ENCODE measurements around the gene FUT2.
"Not testable (repeated sequence)": the region's sequence is repeated elsewhere in the genome, so short reads cannot be mapped to it uniquely, and the experiment has no call there.

The FUT2 gene

GRCh38 chr19:48674921-48675824, 20.6 kb upstream of the FUT2 start:
- H3K4me1 ChIP-seq (ENCODE audit: insufficient read depth, low read length) = peaks cover 15% of the 10 kb centered on the region
- H3K36me3 ChIP-seq (ENCODE audit: insufficient read depth, low read length) = no peaks in the 10 kb centered on the region
- no peaks in the 10 kb centered on the region for H3K27me3 ChIP-seq (ENCODE audit: insufficient read depth, low read length)
- H2AFZ ChIP-seq (ENCODE audit: low read depth, low read length) = peak overlapping the region; percentile 6
- H3K9me3 ChIP-seq (ENCODE audit: low read length) = no peaks in the 10 kb centered on the region
- H3K4me3 ChIP-seq (ENCODE audit: low read length) = no peak overlapping the region

GRCh38 chr19:48676487-48676886, 19.3 kb upstream of the FUT2 start:
- H3K36me3 ChIP-seq (ENCODE audit: insufficient read depth, low read length) = no peaks in the 10 kb centered on the region
- no peaks in the 10 kb centered on the region for H3K27me3 ChIP-seq (ENCODE audit: insufficient read depth, low read length)
- no peaks in the 10 kb centered on the region for H3K9me3 ChIP-seq (ENCODE audit: low read length)
- no peak overlapping the region for H2AFZ ChIP-seq (ENCODE audit: low read depth, low read length)
- peaks cover 15% of the 10 kb centered on the region for H3K4me1 ChIP-seq (ENCODE audit: insufficient read depth, low read length)
- H3K4me3 ChIP-seq (ENCODE audit: low read length) = no peak overlapping the region

GRCh38 chr19:48676887-48677286, 18.9 kb upstream of the FUT2 start:
- H3K36me3 ChIP-seq (ENCODE audit: insufficient read depth, low read length) = no peaks in the 10 kb centered on the region
- H2AFZ ChIP-seq (ENCODE audit: low read depth, low read length) = no peak overlapping the region
- peaks cover 15% of the 10 kb centered on the region for H3K4me1 ChIP-seq (ENCODE audit: insufficient read depth, low read length)
- no peaks in the 10 kb centered on the region for H3K27me3 ChIP-seq (ENCODE audit: insufficient read depth, low read length)
- H3K4me3 ChIP-seq (ENCODE audit: low read length) = no peak overlapping the region
- H3K9me3 ChIP-seq (ENCODE audit: low read length) = no peaks in the 10 kb centered on the region

- Histone ChIP-seq H3K9me3 (ENCODE audit: low read length) (no peaks in the 10 kb centered on the region), H3K27me3 (ENCODE audit: insufficient read depth, low read length) (no peaks in the 10 kb centered on the region)
These were observed 17.6 kb upstream of the FUT2 start for GRCh38 chr19:48678201-48678600.

GRCh38 chr19:48680006-48680405, 15.8 kb upstream of the FUT2 start:
- H3K4me1 ChIP-seq (ENCODE audit: insufficient read depth, low read length) = not testable (repeated sequence)

More at GRCh38 chr19:48678201-48678600, 17.6 kb upstream of the FUT2 start:
- peaks cover 13% of the 10 kb centered on the region for H3K4me1 ChIP-seq (ENCODE audit: insufficient read depth, low read length)
- H3K4me3 ChIP-seq (ENCODE audit: low read length) = no peak overlapping the region
- H2AFZ ChIP-seq (ENCODE audit: low read depth, low read length) = no peak overlapping the region
- no peaks in the 10 kb centered on the region for H3K36me3 ChIP-seq (ENCODE audit: insufficient read depth, low read length)

GRCh38 chr19:48680436-48681126, 15.2 kb upstream of the FUT2 start:
- H3K4me1 ChIP-seq (ENCODE audit: insufficient read depth, low read length) = peaks cover 4% of the 10 kb centered on the region
- H3K9me3 ChIP-seq (ENCODE audit: low read length) = no peaks in the 10 kb centered on the region
- no peak overlapping the region for H2AFZ ChIP-seq (ENCODE audit: low read depth, low read length)
- no peak overlapping the region for H3K4me3 ChIP-seq (ENCODE audit: low read length)
- no peaks in the 10 kb centered on the region for H3K27me3 ChIP-seq (ENCODE audit: insufficient read depth, low read length)
- H3K36me3 ChIP-seq (ENCODE audit: insufficient read depth, low read length) = no peaks in the 10 kb centered on the region

More at GRCh38 chr19:48680006-48680405, 15.8 kb upstream of the FUT2 start:
- H3K27me3 ChIP-seq (ENCODE audit: insufficient read depth, low read length); H2AFZ ChIP-seq (ENCODE audit: low read depth, low read length); H3K4me3 ChIP-seq (ENCODE audit: low read length); H3K36me3 ChIP-seq (ENCODE audit: insufficient read depth, low read length); H3K9me3 ChIP-seq (ENCODE audit: low read length): not testable (repeated sequence)

GRCh38 chr19:48681127-48681470, 14.7 kb upstream of the FUT2 start:
- Histone ChIP-seq H3K27me3 (ENCODE audit: insufficient read depth, low read length) (no peaks in the 10 kb centered on the region), H3K9me3 (ENCODE audit: low read length) (no peaks in the 10 kb centered on the region), H2AFZ (ENCODE audit: low read depth, low read length) (no peak overlapping the region), H3K4me3 (ENCODE audit: low read length) (no peak overlapping the region), H3K4me1 (ENCODE audit: insufficient read depth, low read length) (no peaks in the 10 kb centered on the region), H3K36me3 (ENCODE audit: insufficient read depth, low read length) (no peaks in the 10 kb centered on the region)

- H2AFZ ChIP-seq (ENCODE audit: low read depth, low read length) = no peak overlapping the region
- no peaks in the 10 kb centered on the region for H3K9me3 ChIP-seq (ENCODE audit: low read length)
- H3K4me3 ChIP-seq (ENCODE audit: low read length) = no peak overlapping the region
- no peaks in the 10 kb centered on the region for H3K36me3 ChIP-seq (ENCODE audit: insufficient read depth, low read length)
- H3K27me3 ChIP-seq (ENCODE audit: insufficient read depth, low read length) = no peaks in the 10 kb centered on the region
- H3K4me1 ChIP-seq (ENCODE audit: insufficient read depth, low read length) = no peaks in the 10 kb centered on the region
These were observed 12.4 kb upstream of the FUT2 start for GRCh38 chr19:48683349-48683748.

- Histone ChIP-seq H3K27me3 (ENCODE audit: insufficient read depth, low read length) (no peaks in the 10 kb centered on the region), H3K36me3 (ENCODE audit: insufficient read depth, low read length) (no peaks in the 10 kb centered on the region), H2AFZ (ENCODE audit: low read depth, low read length) (no peak overlapping the region), H3K4me1 (ENCODE audit: insufficient read depth, low read length) (no peaks in the 10 kb centered on the region), H3K9me3 (ENCODE audit: low read length) (no peaks in the 10 kb centered on the region), H3K4me3 (ENCODE audit: low read length) (no peak overlapping the region)
These were observed 10.2 kb upstream of the FUT2 start for GRCh38 chr19:48685583-48685982.

- Histone ChIP-seq H3K27me3 (ENCODE audit: insufficient read depth, low read length) (no peaks in the 10 kb centered on the region), H3K9me3 (ENCODE audit: low read length) (no peaks in the 10 kb centered on the region), H3K4me3 (ENCODE audit: low read length) (no peak overlapping the region), H3K4me1 (ENCODE audit: insufficient read depth, low read length) (no peaks in the 10 kb centered on the region), H3K36me3 (ENCODE audit: insufficient read depth, low read length) (no peaks in the 10 kb centered on the region), H2AFZ (ENCODE audit: low read depth, low read length) (no peak overlapping the region)
These were observed 9.7 kb upstream of the FUT2 start for GRCh38 chr19:48686088-48686487.

- H3K9me3 ChIP-seq (ENCODE audit: low read length); H3K4me3 ChIP-seq (ENCODE audit: low read length); H2AFZ ChIP-seq (ENCODE audit: low read depth, low read length); H3K4me1 ChIP-seq (ENCODE audit: insufficient read depth, low read length); H3K36me3 ChIP-seq (ENCODE audit: insufficient read depth, low read length); H3K27me3 ChIP-seq (ENCODE audit: insufficient read depth, low read length): not testable (repeated sequence)
These were observed 9.1 kb upstream of the FUT2 start for GRCh38 chr19:48686637-48687036.

- Histone ChIP-seq H3K27me3 (ENCODE audit: insufficient read depth, low read length) (no peaks in the 10 kb centered on the region), H3K36me3 (ENCODE audit: insufficient read depth, low read length) (no peaks in the 10 kb centered on the region), H3K9me3 (ENCODE audit: low read length) (no peaks in the 10 kb centered on the region), H2AFZ (ENCODE audit: low read depth, low read length) (no peak overlapping the region), H3K4me1 (ENCODE audit: insufficient read depth, low read length) (no peaks in the 10 kb centered on the region), H3K4me3 (ENCODE audit: low read length) (no peak overlapping the region)
These were observed 8.0 kb upstream of the FUT2 start for GRCh38 chr19:48687776-48688175.

GRCh38 chr19:48689449-48689848, 6.3 kb upstream of the FUT2 start:
- Histone ChIP-seq H3K36me3 (ENCODE audit: insufficient read depth, low read length) (no peaks in the 10 kb centered on the region), H3K9me3 (ENCODE audit: low read length) (no peaks in the 10 kb centered on the region), H3K4me3 (ENCODE audit: low read length) (no peak overlapping the region), H3K27me3 (ENCODE audit: insufficient read depth, low read length) (peaks cover under 1% of the 10 kb centered on the region), H2AFZ (ENCODE audit: low read depth, low read length) (no peak overlapping the region), H3K4me1 (ENCODE audit: insufficient read depth, low read length) (no peaks in the 10 kb centered on the region)
